HG02884 (cell line): ENCODE data around the gene MUC21.

Experiments used
- ATAC-seq: cut with Tn5 transposase; IDR thresholded peaks from one replicate; pipeline ENCODE4 v1.9.1; 2021; ENCODE audit warnings: mild to moderate bottlenecking, moderate library complexity; ENCODE audit not compliant: unreplicated experiment

The MUC21 gene

GRCh38 chr6:30983439-30983838 lies at the start of gene MUC21:
TSS of gene MUC21 (plus strand) at chr6:30983718. CDS start at chr6:30983959, 241 bp downstream.
- ATAC-seq = no peak

GRCh38 chr6:30935018-30935417 lies 48.5 kb upstream of the MUC21 start:
- ATAC-seq = no peak

- ATAC-seq = no peak
Observed at GRCh38 chr6:30937265-30937664, 46.3 kb upstream of the MUC21 start.

- ATAC-seq = no peak
Observed at GRCh38 chr6:30938730-30939129, 44.8 kb upstream of the MUC21 start.

GRCh38 chr6:30939473-30939872 lies 44.0 kb upstream of the MUC21 start:
- ATAC-seq = no peak

GRCh38 chr6:30940361-30940986 lies 43.0 kb upstream of the MUC21 start, which contains the start of gene MUCL3:
TSS of gene MUCL3 (plus strand) at chr6:30940973. CDS start at chr6:30941000, 27 bp downstream.
- ATAC-seq = no peak

- ATAC-seq = no peak
Observed at GRCh38 chr6:30942338-30943060, 41.0 kb upstream of the MUC21 start.

- no peak for ATAC-seq
Observed at GRCh38 chr6:30944051-30944450, 39.5 kb upstream of the MUC21 start.

- no peak for ATAC-seq
Observed at GRCh38 chr6:30945281-30945680, 38.2 kb upstream of the MUC21 start.

GRCh38 chr6:30947231-30947630 lies 36.3 kb upstream of the MUC21 start:
- no peak for ATAC-seq

- ATAC-seq = no peak
Observed at GRCh38 chr6:30948811-30949210, 34.7 kb upstream of the MUC21 start.

- no peak for ATAC-seq
Observed at GRCh38 chr6:30951907-30952469, 31.5 kb upstream of the MUC21 start.

GRCh38 chr6:30954631-30955366 lies 28.7 kb upstream of the MUC21 start:
- ATAC-seq = no peak

GRCh38 chr6:30955367-30956042 lies 28.0 kb upstream of the MUC21 start:
- ATAC-seq = no peak

GRCh38 chr6:30957716-30958115 lies 25.8 kb upstream of the MUC21 start:
- ATAC-seq = no peak

GRCh38 chr6:30960907-30961673 lies 22.4 kb upstream of the MUC21 start:
- ATAC-seq = no peak

- ATAC-seq = no peak
Observed at GRCh38 chr6:30962716-30963115, 20.8 kb upstream of the MUC21 start.

GRCh38 chr6:30963641-30964040 lies 19.9 kb upstream of the MUC21 start:
- ATAC-seq = no peak

- no peak for ATAC-seq
Observed at GRCh38 chr6:30964075-30964474, 19.4 kb upstream of the MUC21 start.

- no peak for ATAC-seq
Observed at GRCh38 chr6:30965140-30965601, 18.3 kb upstream of the MUC21 start.
